Type B pancreatic cell (in vitro differentiated cells): ENCODE results near the gene FBN1. TPM values are rescaled to one million over a fixed set of nuclear protein-coding genes. Genes with fewer than 3 reads are reported as not detected.

Experiments
- DNase-seq: peaks from one replicate; pipeline ENCODE4 v3.0.0; 2021; ENCODE audit warnings: mixed read lengths; ENCODE audit not compliant: unreplicated experiment; ENCODE audit errors: extremely low spot score
- H3K27ac Mint-ChIP-seq: 2 replicates; pipeline ENCODE4 v1.8.0; 2021; ENCODE audit warnings: mild to moderate bottlenecking, mixed read lengths
- H3K27me3 Mint-ChIP-seq: 2 replicates; pipeline ENCODE4 v1.8.0; 2021; ENCODE audit warnings: mixed read lengths
- H3K36me3 Mint-ChIP-seq: 2 replicates; pipeline ENCODE4 v1.8.0; 2021; ENCODE audit warnings: mixed read lengths
- H3K4me1 Mint-ChIP-seq: one replicate; pipeline ENCODE4 v1.8.0; 2021; ENCODE audit warnings: mixed read lengths; ENCODE audit not compliant: unreplicated experiment
- H3K4me3 Mint-ChIP-seq: 2 replicates; pipeline ENCODE4 v1.8.0; 2021; ENCODE audit warnings: mild to moderate bottlenecking, mixed read lengths
- H3K9me3 Mint-ChIP-seq: 2 replicates; pipeline ENCODE4 v1.8.0; 2021; ENCODE audit warnings: mixed read lengths
- total RNA-seq: library from RNA; stranded (reverse); gene quantifications from 2 replicates; pipeline ENCODE4 v1.2.1, GENCODE V29; 2021; ENCODE audit warnings: low replicate concordance
- TF ChIP-seq, protein P1 (sequence below): fragments of 200-600 bp; sonication (generic); conservative IDR thresholded peaks from 2 replicates; pipeline ENCODE4 v1.5.0; 2021; ENCODE audit warnings: antibody characterized with exemption, mild to moderate bottlenecking

Gene FBN1
- total RNA-seq, 1 donor from 2014 or later, result 58.4 TPM

DNA sequence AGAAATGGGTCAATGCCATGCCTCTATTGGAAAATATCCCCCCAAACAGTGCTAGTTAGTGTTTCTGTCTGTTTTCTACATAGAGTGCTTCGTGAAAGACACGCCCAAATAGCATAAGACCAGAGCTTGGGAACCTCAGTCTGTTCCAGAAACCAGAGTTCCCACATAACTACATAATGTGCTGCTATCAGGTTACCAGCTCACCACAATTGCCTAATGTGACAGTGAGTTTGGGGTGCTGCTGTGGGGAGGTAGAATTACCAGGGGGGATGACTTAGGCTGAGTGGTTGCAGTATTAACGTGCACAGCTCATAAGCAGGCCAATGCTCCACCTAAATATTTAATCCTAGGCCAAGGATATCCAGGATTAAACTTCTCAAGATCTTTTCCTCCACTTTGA lies 275.0 kb downstream of the FBN1 start:
- TF ChIP-seq, protein P1, sequence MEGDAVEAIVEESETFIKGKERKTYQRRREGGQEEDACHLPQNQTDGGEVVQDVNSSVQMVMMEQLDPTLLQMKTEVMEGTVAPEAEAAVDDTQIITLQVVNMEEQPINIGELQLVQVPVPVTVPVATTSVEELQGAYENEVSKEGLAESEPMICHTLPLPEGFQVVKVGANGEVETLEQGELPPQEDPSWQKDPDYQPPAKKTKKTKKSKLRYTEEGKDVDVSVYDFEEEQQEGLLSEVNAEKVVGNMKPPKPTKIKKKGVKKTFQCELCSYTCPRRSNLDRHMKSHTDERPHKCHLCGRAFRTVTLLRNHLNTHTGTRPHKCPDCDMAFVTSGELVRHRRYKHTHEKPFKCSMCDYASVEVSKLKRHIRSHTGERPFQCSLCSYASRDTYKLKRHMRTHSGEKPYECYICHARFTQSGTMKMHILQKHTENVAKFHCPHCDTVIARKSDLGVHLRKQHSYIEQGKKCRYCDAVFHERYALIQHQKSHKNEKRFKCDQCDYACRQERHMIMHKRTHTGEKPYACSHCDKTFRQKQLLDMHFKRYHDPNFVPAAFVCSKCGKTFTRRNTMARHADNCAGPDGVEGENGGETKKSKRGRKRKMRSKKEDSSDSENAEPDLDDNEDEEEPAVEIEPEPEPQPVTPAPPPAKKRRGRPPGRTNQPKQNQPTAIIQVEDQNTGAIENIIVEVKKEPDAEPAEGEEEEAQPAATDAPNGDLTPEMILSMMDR, result no peak
- H3K4me1 Mint-ChIP-seq, result no peaks in the 10 kb centered on the region
- no peak overlapping the region for H3K27ac Mint-ChIP-seq
- peaks cover 4% of the 10 kb centered on the region for H3K9me3 Mint-ChIP-seq
- H3K36me3 Mint-ChIP-seq, result no peaks in the 10 kb centered on the region
- H3K4me3 Mint-ChIP-seq, result no peak overlapping the region
- DNase-seq, result no peak
- peaks cover 10% of the 10 kb centered on the region for H3K27me3 Mint-ChIP-seq

GRCh38 chr15:48367483-48367882 lies 278.0 kb downstream of the FBN1 start:
- Mint-ChIP-seq H3K36me3 (no peaks in the 10 kb centered on the region), H3K4me1 (no peaks in the 10 kb centered on the region), H3K4me3 (no peak overlapping the region), H3K27ac (no peak overlapping the region), H3K9me3 (no peaks in the 10 kb centered on the region), H3K27me3 (peaks cover 2% of the 10 kb centered on the region)
- no peak for DNase-seq
- TF ChIP-seq, protein P1, result no peak

DNA sequence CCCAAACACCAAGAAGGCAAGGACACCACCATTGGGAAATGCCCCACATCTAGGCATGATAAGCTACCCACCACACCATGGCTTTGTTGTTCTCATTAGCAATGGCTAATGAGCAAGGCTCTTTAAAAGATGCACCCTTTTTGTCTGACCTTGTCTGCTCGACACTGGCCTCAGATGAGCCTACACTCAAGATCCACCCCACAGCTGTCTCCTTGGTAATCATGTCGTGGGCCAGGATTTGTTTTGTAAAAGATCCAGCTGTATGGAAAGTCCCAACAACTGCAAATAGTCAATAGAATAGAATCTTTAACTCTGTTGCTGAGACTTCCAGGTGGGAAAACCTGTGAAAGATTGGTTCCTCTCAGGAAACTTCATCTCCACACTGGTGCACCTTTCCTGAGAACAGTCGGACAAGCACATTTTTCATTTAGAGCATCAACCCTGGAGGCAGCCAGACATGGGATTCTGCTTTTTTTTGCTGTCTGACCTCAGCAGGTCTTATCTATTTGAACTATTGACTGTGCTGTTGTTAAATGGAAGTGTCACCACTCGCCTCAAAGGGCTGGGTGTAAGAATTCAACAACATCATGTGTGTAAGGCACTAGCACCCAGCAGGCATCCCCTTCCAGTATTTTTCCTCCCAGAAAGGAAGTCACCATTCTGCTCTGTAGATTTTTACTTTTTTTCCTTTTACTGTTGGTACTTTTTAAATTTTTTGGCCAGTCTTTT lies 278.8 kb downstream of the FBN1 start:
- TF ChIP-seq, protein P1, result no peak
- DNase-seq, result no peak
- H3K4me3 Mint-ChIP-seq, result no peak overlapping the region
- H3K27ac Mint-ChIP-seq, result no peak overlapping the region
- H3K4me1 Mint-ChIP-seq, result no peaks in the 10 kb centered on the region
- peaks cover 4% of the 10 kb centered on the region for H3K9me3 Mint-ChIP-seq
- H3K27me3 Mint-ChIP-seq, result peaks cover 2% of the 10 kb centered on the region
- H3K36me3 Mint-ChIP-seq, result no peaks in the 10 kb centered on the region

GRCh38 chr15:48365575-48365974 lies 279.9 kb downstream of the FBN1 start:
- peaks cover 7% of the 10 kb centered on the region for H3K9me3 Mint-ChIP-seq
- DNase-seq, result no peak
- H3K4me1 Mint-ChIP-seq, result no peaks in the 10 kb centered on the region
- no peak overlapping the region for H3K27ac Mint-ChIP-seq
- H3K36me3 Mint-ChIP-seq, result peaks cover 3% of the 10 kb centered on the region
- TF ChIP-seq, protein P1, result no peak
- H3K27me3 Mint-ChIP-seq, result peaks cover 2% of the 10 kb centered on the region
- no peak overlapping the region for H3K4me3 Mint-ChIP-seq

GRCh38 chr15:48363474-48363873 lies 282.0 kb downstream of the FBN1 start:
- DNase-seq, result no peak
- Mint-ChIP-seq H3K4me1 (peaks cover 3% of the 10 kb centered on the region), H3K9me3 (peaks cover 7% of the 10 kb centered on the region), H3K36me3 (peaks cover 3% of the 10 kb centered on the region), H3K4me3 (no peak overlapping the region), H3K27me3 (peaks cover 2% of the 10 kb centered on the region), H3K27ac (no peak overlapping the region)
- TF ChIP-seq, protein P1, result no peak
